ENCODE results near the gene SLC39A11.

SLC39A11 gene

DNA sequence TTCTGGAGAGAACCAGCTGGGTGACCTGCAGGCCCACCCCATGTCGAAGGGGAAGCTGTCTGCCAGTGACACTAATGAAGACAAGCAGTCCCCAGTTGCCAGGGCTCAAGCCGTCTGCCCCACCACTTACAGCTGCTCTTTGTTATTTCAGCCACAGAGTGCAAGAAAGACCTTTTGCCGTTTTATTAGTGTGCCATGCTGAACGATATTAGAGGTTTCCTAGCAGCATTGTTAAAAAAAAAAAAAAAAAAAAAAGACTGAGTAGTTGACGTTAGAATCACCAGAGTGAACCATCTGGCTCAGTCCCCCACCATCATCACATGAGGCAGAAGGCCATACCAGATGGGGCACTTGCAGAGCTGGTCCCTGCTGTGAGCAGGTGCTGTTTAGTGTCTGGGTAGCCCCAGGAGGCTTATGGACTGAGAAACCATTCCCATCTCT is 26.5 kb upstream of the SLC39A11 start:
- Mint-ChIP-seq H3K4me1 (no peaks in the 10 kb centered on the region), H3K27ac (no peak overlapping the region), H3K9me3 (no peaks in the 10 kb centered on the region), H3K27me3 (ENCODE audit: low read depth) (peaks cover 6% of the 10 kb centered on the region), H3K36me3 (ENCODE audit: low read depth) (no peaks in the 10 kb centered on the region), H3K4me3 (no peak overlapping the region)
- TF ChIP-seq CTCF (IDR thresholded peaks at IDR 0.05; ENCODE audit: unreplicated experiment in 3 of 3), result no peak

GRCh38 chr17:73118139-73118538 is 25.7 kb upstream of the SLC39A11 start:
- TF ChIP-seq CTCF (IDR thresholded peaks at IDR 0.05; ENCODE audit: unreplicated experiment in 3 of 3), result no peak
- H3K4me1 Mint-ChIP-seq, result no peaks in the 10 kb centered on the region
- H3K36me3 Mint-ChIP-seq (ENCODE audit: low read depth), result no peaks in the 10 kb centered on the region
- peaks cover 6% of the 10 kb centered on the region for H3K27me3 Mint-ChIP-seq (ENCODE audit: low read depth)
- no peaks in the 10 kb centered on the region for H3K9me3 Mint-ChIP-seq
- no peak overlapping the region for H3K4me3 Mint-ChIP-seq
- peak overlapping the region in 1 of 3 experiments; percentile 31 for H3K27ac Mint-ChIP-seq

- H3K27ac Mint-ChIP-seq, result no peak overlapping the region
- H3K4me1 Mint-ChIP-seq, result peaks cover 8% of the 10 kb centered on the region
- no peaks in the 10 kb centered on the region for H3K36me3 Mint-ChIP-seq (ENCODE audit: low read depth)
- H3K9me3 Mint-ChIP-seq, result no peaks in the 10 kb centered on the region
- no peak overlapping the region for H3K4me3 Mint-ChIP-seq
- H3K27me3 Mint-ChIP-seq (ENCODE audit: low read depth), result peaks cover 4% of the 10 kb centered on the region
- no peak for TF ChIP-seq CTCF (IDR thresholded peaks at IDR 0.05; ENCODE audit: unreplicated experiment in 3 of 3)
Measured at GRCh38 chr17:73112246-73112645, 19.8 kb upstream of the SLC39A11 start.

- peaks cover 4% of the 10 kb centered on the region for H3K27me3 Mint-ChIP-seq (ENCODE audit: low read depth)
- no peaks in the 10 kb centered on the region for H3K36me3 Mint-ChIP-seq (ENCODE audit: low read depth)
- H3K4me3 Mint-ChIP-seq, result no peak overlapping the region
- TF ChIP-seq CTCF (IDR thresholded peaks at IDR 0.05; ENCODE audit: unreplicated experiment in 3 of 3), result no peak
- peaks cover 12% of the 10 kb centered on the region for H3K4me1 Mint-ChIP-seq
- H3K9me3 Mint-ChIP-seq, result no peaks in the 10 kb centered on the region
- H3K27ac Mint-ChIP-seq, result no peak overlapping the region
Measured at GRCh38 chr17:73111386-73111785, 18.9 kb upstream of the SLC39A11 start.

DNA sequence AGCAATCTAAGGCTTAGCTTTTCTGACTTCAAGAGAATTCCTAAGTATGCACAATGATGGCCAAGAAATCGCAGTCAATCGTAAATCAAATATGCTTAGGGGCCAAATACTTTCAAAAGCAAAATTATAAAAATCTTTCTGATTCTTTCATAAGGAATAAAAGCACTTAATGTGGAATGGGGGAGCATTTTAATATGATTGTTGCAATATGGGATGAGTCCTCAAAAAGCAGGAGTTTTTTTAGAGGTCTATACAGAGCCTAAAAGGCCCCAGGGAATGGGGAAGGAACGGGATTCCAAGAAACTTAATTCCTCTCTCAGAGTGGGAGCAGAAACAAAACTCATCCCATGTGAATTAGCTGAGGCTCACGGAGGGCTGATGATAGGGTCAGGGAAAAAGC is 14.7 kb upstream of the SLC39A11 start:
- Mint-ChIP-seq H3K4me3 (peak overlapping the region in 1 of 3 experiments; percentile 9), H3K4me1 (peaks cover 12% of the 10 kb centered on the region), H3K36me3 (ENCODE audit: low read depth) (no peaks in the 10 kb centered on the region), H3K27ac (peak overlapping the region; percentile 83 to 97 (median 93)), H3K9me3 (peaks cover 8% of the 10 kb centered on the region), H3K27me3 (ENCODE audit: low read depth) (peaks cover 9% of the 10 kb centered on the region)
- TF ChIP-seq CTCF (IDR thresholded peaks at IDR 0.05; ENCODE audit: unreplicated experiment in 3 of 3), result no peak

DNA sequence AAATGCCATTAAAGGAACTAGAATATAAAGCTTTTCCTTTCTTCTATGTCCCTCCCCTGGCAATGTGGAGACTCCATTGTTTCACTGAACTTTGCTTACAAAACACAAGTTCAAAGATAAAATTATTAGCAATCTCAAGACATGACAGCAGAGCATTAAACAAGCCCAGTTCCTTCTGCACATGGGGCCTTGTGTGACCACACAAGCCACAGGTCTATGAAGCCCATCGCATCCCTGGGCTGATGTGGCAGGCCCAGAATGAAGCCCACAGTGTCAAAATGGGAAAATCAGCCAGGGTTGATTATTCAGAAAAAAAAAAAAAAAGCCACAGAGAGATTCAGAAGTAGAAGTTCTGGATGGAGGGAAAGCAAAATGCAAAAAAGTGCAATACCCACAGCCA is 12.9 kb upstream of the SLC39A11 start:
- no peak overlapping the region for H3K4me3 Mint-ChIP-seq
- H3K27ac Mint-ChIP-seq, result no peak overlapping the region
- no peaks in the 10 kb centered on the region for H3K36me3 Mint-ChIP-seq (ENCODE audit: low read depth)
- TF ChIP-seq CTCF (IDR thresholded peaks at IDR 0.05; ENCODE audit: unreplicated experiment in 3 of 3), result no peak
- peaks cover 8% of the 10 kb centered on the region for H3K9me3 Mint-ChIP-seq
- peaks cover 12% of the 10 kb centered on the region for H3K4me1 Mint-ChIP-seq
- peaks cover 9% of the 10 kb centered on the region for H3K27me3 Mint-ChIP-seq (ENCODE audit: low read depth)
